ENCODE measurements around the gene ZNF367.

ZNF367 gene

GRCh38 chr9:96395964-96396363 is 22.2 kb downstream of the ZNF367 start:
- TF ChIP-seq CTCF (IDR thresholded peaks at IDR 0.05), result no peak

- TF ChIP-seq CTCF (IDR thresholded peaks at IDR 0.05), result no peak
Measured at GRCh38 chr9:96394832-96395496, 23.2 kb downstream of the ZNF367 start.

- no peak for TF ChIP-seq CTCF (IDR thresholded peaks at IDR 0.05)
Measured at GRCh38 chr9:96392263-96392662, 25.9 kb downstream of the ZNF367 start.

- TF ChIP-seq CTCF (IDR thresholded peaks at IDR 0.05), result no peak
Measured at GRCh38 chr9:96391021-96391765, 27.0 kb downstream of the ZNF367 start.

- TF ChIP-seq CTCF (IDR thresholded peaks at IDR 0.05), result no peak
Measured at GRCh38 chr9:96388144-96388543, 30.0 kb downstream of the ZNF367 start.

GRCh38 chr9:96386157-96386556 is 32.0 kb downstream of the ZNF367 start:
- TF ChIP-seq CTCF (IDR thresholded peaks at IDR 0.05), result no peak

- no peak for TF ChIP-seq CTCF (IDR thresholded peaks at IDR 0.05)
Measured at GRCh38 chr9:96383165-96383942, 34.8 kb downstream of the ZNF367 start, which contains the start of gene SLC35D2. Gene SLC35D2, minus strand, starts transcription at chr9:96383711. Its CDS starts 77 bp downstream, at chr9:96383634.
